B cell (primary cell): ENCODE results near the gene LSM14B.

ENCODE experiments used
- EZH2 ChIP-seq: IDR thresholded peaks from 2 replicates; pipeline ENCODE4 v1.6.1; 2012; ENCODE audit warnings: borderline replicate concordance, low read depth, mild to moderate bottlenecking, moderate library complexity, low read length; ENCODE audit not compliant: insufficient read depth, poor library complexity, severe bottlenecking
- TF ChIP-seq, protein P1 (sequence below): fragments of 200-600 bp; IDR thresholded peaks from one replicate; pipeline ENCODE4 v1.8.0; 2022; ENCODE audit warnings: antibody characterized with exemption, mild to moderate bottlenecking

DNA sequence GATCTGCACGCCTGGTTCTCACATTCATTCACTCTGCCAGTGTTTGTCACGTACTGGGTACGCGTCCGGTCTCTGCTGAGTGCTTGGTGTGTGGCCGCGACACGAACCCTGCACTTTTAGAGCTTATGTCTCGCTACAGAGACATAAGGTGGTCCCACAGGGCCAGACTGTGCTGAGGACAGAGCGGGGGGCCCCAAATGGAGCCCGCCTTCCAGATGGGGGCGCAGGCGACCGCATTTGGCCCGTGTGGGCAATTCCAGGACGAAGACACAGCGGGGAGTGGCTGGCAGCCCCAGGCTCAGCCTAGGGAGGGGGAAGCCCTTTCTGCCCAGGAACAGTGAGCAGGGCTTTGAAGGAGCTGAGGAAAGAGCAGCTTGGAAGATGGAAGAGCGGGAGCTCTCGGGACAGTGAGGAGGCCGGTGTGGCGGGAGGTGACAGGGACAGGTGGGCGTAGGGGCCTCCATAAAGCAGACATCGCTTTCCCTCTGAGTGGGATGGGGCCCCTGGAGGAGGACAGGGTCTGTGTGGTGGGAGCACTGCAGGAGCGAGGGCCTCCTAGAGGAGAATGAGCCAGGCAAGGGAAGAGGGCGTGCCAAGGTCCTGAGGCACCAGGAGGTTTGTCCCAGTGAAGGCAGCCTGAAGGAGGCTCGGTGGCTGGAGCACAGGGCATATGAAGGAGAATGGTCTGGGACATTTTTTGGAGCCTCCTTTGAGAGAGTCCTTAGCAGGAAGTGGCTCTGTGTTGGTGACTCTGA lies 52.8 kb downstream of the LSM14B start:
- TF ChIP-seq, protein P1, sequence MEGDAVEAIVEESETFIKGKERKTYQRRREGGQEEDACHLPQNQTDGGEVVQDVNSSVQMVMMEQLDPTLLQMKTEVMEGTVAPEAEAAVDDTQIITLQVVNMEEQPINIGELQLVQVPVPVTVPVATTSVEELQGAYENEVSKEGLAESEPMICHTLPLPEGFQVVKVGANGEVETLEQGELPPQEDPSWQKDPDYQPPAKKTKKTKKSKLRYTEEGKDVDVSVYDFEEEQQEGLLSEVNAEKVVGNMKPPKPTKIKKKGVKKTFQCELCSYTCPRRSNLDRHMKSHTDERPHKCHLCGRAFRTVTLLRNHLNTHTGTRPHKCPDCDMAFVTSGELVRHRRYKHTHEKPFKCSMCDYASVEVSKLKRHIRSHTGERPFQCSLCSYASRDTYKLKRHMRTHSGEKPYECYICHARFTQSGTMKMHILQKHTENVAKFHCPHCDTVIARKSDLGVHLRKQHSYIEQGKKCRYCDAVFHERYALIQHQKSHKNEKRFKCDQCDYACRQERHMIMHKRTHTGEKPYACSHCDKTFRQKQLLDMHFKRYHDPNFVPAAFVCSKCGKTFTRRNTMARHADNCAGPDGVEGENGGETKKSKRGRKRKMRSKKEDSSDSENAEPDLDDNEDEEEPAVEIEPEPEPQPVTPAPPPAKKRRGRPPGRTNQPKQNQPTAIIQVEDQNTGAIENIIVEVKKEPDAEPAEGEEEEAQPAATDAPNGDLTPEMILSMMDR: no peak
- no peak for TF ChIP-seq EZH2
